ENCODE data around the gene CTBS. TPM values are rescaled to one million over a fixed set of nuclear protein-coding genes. Genes with fewer than 3 reads are reported as not detected.

CTBS gene
- total RNA-seq, 1 donor from 2014 or later, result 24.3 TPM

DNA sequence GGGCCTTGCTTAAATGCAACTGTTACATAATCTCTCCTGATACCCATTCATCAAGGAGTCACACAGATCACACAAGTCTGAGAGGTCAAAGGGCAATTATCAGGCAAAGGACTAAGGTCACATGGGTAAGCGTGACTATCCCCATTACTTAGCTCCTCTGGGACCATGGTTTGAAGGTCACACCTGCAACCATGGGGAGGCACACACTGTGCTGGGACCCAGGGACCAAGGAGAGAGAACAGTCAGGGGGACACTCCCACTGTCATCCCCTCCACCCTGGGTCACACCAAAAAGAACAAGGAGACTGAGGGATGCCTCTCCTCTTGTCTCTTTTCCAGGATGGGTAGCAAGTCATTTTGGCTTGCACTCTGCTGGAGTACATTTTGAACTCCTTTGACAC, 30.9 kb upstream of the CTBS start:
- H3K9me3 ChIP-seq, result peaks cover 6% of the 10 kb centered on the region
- no peak for ATAC-seq
- intact Hi-C loops (cut with DNase I), result no loop called here
- TF ChIP-seq, protein P1, sequence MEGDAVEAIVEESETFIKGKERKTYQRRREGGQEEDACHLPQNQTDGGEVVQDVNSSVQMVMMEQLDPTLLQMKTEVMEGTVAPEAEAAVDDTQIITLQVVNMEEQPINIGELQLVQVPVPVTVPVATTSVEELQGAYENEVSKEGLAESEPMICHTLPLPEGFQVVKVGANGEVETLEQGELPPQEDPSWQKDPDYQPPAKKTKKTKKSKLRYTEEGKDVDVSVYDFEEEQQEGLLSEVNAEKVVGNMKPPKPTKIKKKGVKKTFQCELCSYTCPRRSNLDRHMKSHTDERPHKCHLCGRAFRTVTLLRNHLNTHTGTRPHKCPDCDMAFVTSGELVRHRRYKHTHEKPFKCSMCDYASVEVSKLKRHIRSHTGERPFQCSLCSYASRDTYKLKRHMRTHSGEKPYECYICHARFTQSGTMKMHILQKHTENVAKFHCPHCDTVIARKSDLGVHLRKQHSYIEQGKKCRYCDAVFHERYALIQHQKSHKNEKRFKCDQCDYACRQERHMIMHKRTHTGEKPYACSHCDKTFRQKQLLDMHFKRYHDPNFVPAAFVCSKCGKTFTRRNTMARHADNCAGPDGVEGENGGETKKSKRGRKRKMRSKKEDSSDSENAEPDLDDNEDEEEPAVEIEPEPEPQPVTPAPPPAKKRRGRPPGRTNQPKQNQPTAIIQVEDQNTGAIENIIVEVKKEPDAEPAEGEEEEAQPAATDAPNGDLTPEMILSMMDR (IDR thresholded peaks at IDR 0.05), result no peak
- no peaks in the 10 kb centered on the region for H3K36me3 ChIP-seq
- DNase-seq, result no peak
- no peaks in the 10 kb centered on the region for H3K4me1 ChIP-seq
- no peak overlapping the region for H3K27ac ChIP-seq
- H3K4me3 ChIP-seq, result no peak overlapping the region
- no peaks in the 10 kb centered on the region for H3K27me3 ChIP-seq

DNA sequence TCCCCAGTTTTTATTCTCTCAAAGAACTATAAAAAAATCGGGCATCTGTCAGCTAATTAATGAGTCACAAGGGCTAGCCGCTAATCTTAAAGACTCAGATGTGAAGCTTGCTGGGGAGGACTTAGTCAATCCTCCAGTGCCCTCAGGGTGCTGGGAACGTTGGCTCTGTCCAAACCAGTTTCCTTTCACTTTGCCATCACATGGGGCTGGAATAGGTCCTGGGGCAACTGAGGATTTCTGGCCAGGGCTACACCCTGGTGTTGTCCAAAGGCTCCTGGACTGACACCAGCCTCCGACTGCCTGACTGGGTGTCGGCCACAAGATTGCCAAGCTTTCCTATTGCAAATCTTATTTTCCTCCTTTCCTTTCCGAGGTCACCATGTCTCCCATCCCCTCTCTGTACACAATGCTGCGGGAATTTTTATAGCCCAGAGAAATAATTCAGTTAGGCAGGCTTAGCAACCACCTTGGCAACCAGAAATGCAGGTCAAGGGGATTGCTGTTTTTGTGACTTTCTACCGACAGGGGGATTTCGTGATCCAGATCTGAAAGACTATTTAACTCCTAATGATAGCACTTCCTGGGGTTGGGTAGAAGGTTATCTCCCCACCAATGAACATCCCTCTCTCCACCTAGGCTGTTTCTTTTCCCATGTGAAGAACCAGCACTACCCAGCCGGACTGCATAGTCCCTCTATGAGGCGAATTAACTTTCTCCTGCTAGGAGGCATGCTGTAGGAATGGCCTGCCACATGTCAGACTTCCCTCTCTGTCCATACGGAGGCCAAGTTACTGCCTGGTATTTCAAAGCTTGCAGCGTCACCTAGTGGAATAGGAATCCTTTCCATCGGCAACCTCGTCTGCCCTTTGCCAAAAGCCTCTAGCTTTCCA, 29.9 kb upstream of the CTBS start:
- TF ChIP-seq, protein P1 (IDR thresholded peaks at IDR 0.05), result peak; percentile 40
- peak; percentile 32 for ATAC-seq
- no peaks in the 10 kb centered on the region for H3K27me3 ChIP-seq
- H3K27ac ChIP-seq, result no peak overlapping the region
- H3K4me3 ChIP-seq, result peak overlapping the region; percentile 17
- no peaks in the 10 kb centered on the region for H3K4me1 ChIP-seq
- H3K36me3 ChIP-seq, result no peaks in the 10 kb centered on the region
- peaks cover 6% of the 10 kb centered on the region for H3K9me3 ChIP-seq
- intact Hi-C loops (cut with DNase I), result no loop called here
- DNase-seq, result no peak

DNA sequence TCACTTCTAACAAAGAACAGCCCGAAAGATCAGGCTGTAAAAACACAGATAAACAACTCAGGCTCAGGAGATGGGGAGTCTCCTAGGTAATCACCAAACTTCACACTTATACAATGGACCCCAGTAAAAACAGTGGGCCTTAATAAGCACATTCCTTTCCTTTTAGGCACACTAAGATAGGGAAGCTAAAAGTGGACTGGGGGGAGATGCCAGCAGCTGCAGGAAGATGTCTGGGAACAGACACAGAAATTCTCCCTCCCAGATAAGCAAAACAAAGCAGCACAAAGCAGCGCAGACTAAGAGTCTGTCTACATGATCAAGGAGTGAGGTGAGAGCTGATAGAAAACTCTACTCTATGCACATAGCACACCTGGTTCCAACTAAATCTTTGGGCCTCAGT, 29.0 kb upstream of the CTBS start:
- TF ChIP-seq, protein P1 (IDR thresholded peaks at IDR 0.05), result no peak
- H3K4me3 ChIP-seq, result no peak overlapping the region
- DNase-seq (no peak), ATAC-seq (no peak)
- intact Hi-C loops (cut with DNase I), result no loop called here
- peaks cover 6% of the 10 kb centered on the region for H3K9me3 ChIP-seq
- H3K36me3 ChIP-seq, result no peaks in the 10 kb centered on the region
- H3K27ac ChIP-seq, result no peak overlapping the region
- no peaks in the 10 kb centered on the region for H3K4me1 ChIP-seq
- H3K27me3 ChIP-seq, result no peaks in the 10 kb centered on the region

DNA sequence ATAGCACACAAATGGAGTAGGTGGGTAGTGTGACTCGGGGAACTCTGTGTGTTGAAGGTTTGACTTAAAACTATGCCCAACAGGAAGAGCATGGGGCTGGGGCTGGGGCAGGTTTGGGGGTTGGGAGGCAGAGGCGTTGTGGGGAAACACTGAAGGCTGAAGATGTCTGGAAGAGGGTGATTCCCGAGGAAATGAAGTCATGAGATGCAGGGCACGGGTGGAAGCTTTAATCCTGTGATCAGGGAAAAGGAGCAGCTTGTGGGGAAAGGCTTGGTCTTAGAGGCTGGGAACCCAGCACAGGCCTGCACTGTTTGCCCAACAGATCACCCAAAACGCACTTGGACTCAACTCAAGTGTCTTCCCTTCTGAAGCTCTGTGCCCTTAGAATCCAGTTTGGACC, 26.6 kb upstream of the CTBS start:
- intact Hi-C loops (cut with DNase I), result no loop called here
- ATAC-seq, result no peak
- Histone ChIP-seq H3K4me3 (no peak overlapping the region), H3K27ac (no peak overlapping the region), H3K27me3 (no peaks in the 10 kb centered on the region), H3K9me3 (peaks cover 6% of the 10 kb centered on the region), H3K4me1 (no peaks in the 10 kb centered on the region), H3K36me3 (no peaks in the 10 kb centered on the region)
- TF ChIP-seq, protein P1 (IDR thresholded peaks at IDR 0.05), result no peak
- DNase-seq, result no peak

DNA sequence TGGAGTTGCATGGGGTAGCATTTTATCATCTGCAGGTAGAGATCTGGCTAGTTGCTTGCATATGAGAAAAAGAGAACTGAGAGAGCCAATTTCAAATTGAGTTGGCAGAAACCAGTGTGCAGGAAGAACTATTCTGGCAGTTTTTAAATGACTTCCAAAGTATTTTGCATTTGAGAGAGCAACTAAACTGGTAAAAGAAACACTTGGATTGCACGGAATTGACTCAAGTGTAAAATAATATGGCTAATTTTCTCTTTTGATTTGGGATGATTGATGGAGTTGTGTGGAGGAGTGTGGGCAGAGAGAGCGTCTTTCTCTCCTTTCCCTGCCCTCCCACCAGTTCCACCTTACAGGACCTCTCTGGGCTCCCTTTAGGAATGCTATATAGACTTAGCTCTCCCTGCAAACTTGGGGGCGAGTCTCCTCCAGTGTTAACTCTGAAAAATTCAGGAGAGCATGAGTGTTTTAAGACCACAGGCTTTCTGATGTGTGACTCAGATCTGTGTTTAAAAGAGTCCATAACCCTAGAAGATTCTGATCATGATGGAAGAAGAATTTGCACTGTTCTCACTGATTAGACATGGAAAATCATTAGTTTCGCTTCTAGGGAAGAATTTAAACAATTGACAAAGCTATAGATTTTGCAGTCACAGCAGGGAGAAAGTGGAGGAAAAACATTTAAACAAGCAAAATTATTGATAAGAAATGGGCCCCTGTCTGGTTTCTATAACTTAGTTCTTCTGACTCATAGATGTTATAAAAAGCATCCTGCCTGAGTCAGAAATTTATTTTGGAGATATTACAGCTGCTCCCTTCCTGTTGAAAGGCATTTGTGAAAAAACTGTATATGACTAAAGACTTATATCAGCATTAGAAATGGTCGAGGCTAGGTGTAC, 24.9 kb upstream of the CTBS start:
- Histone ChIP-seq H3K9me3 (no peaks in the 10 kb centered on the region), H3K27ac (no peak overlapping the region), H3K36me3 (no peaks in the 10 kb centered on the region), H3K4me1 (no peaks in the 10 kb centered on the region), H3K27me3 (no peaks in the 10 kb centered on the region), H3K4me3 (no peak overlapping the region)
- intact Hi-C loops (cut with DNase I), result no loop called here
- no peak for ATAC-seq
- TF ChIP-seq, protein P1 (IDR thresholded peaks at IDR 0.05), result no peak
- no peak for DNase-seq
